Measurements from ENCODE around the gene CNTN6. TPM values are rescaled to one million over a fixed set of nuclear protein-coding genes. Genes with fewer than 3 reads are reported as not detected.
"Not testable (repeated sequence)": the region's sequence is repeated elsewhere in the genome, so short reads cannot be mapped to it uniquely, and the experiment has no call there.

CNTN6 gene
- polyA plus RNA-seq, 4 donors, result 1.8 to 2.9 (median 2.8) TPM

DNA sequence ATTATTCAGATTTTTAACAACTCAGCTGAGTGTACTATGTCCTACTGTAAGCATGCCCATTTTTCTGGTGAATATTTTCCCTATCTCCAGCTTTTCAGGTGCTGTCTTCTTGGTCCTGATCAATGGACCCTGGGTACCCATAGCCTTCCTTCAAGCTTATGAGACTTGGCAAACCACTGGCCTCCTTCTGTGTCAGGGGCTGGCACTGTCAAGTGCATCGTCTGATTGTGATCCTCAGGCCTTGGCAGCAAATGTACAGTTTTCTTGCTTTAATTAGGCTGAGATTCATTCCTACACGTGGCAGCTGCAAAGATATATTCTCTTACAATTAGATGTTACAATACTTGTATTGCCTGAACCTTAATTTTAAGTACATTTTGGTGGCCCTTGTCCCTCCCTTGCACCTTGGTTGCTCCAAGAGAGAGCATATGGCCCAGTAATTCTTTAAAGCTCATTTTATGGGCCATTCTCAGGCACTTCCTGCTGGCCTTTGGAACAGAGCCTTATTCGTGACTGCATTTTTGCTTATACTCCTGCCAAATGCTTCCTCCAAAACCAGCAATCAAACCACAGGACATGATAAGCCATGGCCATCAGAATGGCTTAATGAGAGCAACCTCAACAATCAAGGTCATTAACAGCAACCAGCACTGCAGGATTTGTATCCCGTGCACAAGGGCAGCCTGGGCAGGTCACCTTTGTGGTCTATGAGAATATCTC is 179.9 kb downstream of the CNTN6 start:
- no peak for DNase-seq (ENCODE audit: low read depth in 4 of 4, low spot score in 2 of 4)

DNA sequence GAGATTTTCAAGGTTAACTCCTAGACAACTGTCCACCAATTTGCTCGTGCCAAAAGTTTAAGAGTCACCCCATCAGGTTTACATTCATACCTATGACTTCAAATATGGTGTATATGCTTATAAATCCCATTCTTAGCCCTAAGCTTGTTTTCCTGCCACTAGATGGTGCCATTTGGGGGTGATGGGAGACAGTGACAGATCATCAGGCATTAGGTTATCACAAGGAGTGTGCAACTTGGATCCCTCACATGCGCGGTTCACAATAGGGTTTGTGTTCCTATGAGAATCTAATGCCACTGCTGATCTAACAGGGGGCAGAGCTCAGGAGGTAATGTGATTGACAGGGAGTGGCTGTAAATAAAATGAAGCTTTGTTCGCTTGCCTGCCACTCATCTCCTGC is 182.7 kb downstream of the CNTN6 start:
- no peak for DNase-seq (ENCODE audit: low read depth in 4 of 4, low spot score in 2 of 4)

DNA sequence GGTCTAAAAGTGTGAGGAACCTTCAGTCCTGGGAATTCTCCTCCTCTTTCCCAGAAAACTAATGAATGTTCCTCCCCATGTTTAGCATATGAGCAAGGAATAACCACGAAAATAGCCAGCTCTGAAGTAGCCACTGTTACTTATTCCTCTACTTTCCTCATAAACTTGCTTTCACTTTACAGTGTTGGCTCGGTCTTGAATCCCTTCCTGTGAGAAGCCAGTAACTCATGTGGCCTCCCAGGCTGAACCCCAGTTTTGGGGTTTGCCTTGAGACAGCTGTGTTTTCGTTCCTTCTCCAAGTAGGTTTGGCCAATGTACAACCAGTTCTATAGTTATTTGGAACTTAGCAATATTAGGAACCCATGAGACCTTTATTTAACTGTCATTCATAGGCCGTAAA is 195.0 kb downstream of the CNTN6 start:
- DNase-seq (ENCODE audit: low read depth in 4 of 4, low spot score in 2 of 4), result no peak

DNA sequence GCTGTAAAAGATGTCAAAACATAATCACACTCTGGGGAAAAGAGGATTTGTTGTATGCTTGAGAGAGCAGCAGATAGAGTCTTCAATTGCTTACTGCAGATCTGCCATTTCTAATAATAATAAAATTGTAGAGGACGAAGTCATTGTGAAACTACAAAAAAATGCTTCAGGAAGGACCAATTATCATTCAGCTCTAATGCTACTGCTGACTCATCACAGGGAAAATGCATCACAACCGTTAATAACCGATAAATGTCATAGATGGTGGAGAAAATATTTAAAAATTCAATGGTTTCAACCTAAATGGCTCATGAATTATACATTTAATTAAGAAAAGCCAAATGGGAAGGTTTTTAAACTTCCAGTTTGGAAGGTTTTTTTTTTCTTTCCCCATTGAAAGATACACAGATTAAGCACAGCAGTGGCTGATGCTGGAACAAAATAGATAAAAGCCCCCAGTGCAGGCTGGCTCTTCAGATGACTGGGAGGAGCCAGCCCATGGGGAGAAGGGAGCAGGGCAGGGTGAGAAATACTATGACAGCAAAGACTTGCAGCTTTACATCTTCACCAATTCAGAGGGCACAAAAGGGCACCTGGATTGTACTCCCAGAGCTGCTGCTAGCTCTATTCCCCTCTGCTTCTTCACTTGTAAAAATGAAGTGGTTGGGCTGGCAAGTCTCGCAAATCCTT is 196.1 kb downstream of the CNTN6 start:
- DNase-seq (ENCODE audit: low read depth in 4 of 4, low spot score in 2 of 4), result no peak

DNA sequence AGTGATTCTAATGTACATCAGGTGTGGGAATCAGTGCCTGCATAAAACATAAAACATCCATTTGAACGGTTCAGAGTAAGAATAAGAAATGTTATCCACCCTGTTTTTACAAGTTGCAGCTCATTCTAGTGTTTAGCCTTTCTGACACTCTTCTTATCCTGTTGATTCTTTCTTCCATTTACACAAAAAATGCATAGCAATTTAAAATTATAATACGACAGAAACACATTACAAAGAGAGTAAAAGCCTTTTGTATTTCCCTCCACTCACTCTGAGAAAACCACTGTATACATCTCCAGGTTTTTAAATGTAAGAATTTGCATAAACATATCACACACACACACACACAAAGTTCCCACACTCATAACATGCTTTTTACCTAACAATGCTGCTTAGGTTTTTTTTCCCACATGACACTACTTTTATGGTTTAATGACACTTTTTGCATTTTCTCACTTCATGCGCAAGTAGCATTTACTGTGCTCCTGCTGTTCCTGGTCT is 199.8 kb downstream of the CNTN6 start:
- DNase-seq (ENCODE audit: low read depth in 4 of 4, low spot score in 2 of 4), result no peak

DNA sequence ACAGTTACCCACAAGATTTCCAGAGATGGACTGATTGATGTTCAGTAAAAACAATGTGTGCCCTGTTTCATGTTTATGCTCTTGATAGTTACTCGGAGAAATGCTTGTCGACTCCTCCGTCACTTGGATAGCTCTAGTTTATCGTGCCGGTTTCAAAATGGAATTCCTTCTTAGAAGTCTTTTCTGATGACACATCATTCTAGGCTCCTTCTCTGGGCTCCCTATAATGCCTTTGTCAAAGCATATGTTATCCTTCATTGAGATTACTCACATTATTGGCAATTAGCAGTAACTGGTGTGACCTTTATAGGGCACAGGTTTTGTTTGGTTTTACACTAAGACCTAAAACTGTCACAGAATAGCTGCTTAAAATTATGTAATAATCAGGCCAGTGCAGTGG is 201.8 kb downstream of the CNTN6 start:
- DNase-seq (ENCODE audit: low read depth in 4 of 4, low spot score in 2 of 4), result no peak

DNA sequence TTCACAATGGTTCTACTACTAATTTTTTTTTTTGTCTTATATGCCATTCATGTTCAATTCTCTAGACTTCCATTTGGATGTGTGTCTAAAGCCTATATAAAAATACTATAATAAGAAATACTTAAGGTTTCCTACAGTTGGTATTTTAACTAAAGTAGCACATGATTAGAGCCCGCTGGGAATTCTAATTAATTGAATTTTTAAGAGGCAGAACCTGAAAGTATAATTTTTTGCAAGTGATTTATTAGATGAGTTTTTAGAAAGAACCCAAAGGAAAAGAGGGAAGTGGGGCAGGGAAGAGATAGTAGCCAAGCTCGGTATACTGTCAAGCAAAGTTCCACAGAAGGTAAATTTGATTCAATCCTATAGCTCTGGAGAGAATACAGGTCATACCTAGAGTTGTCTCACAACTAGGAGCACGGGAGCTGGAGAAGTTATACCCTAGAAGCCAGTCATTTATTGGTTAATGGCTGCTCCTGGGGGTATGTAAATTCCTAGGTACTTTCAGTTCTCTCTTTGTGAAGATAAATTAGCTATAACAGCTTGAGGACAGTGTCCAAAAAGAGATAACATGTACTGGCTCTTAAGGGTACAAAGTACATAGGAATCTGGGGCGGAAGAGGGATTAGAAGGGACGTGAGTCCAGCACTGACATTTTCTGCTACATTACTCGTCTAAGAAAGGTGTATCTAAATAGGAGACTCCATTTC is 225.6 kb downstream of the CNTN6 start:
- DNase-seq (ENCODE audit: low read depth in 4 of 4, low spot score in 2 of 4), result no peak

DNA sequence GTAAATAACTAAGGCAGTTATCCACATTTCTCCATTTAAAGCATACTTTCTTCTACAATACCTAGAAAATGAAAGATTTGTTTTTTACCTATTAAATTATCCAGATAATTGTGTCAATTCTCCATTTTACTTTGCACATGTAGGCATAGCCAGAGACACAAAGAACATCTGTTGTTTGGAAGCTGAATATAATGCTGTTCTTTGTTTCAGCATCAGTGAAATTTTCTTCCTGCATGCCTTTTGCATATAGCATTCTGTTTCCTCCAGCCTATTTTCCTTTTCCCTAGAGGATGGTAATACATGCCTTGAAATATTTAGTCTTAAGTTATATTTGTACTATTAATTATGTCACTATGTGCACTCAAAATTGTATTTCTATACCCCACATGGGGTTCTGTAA is 233.7 kb downstream of the CNTN6 start:
- no peak for DNase-seq (ENCODE audit: low read depth in 4 of 4, low spot score in 2 of 4)

DNA sequence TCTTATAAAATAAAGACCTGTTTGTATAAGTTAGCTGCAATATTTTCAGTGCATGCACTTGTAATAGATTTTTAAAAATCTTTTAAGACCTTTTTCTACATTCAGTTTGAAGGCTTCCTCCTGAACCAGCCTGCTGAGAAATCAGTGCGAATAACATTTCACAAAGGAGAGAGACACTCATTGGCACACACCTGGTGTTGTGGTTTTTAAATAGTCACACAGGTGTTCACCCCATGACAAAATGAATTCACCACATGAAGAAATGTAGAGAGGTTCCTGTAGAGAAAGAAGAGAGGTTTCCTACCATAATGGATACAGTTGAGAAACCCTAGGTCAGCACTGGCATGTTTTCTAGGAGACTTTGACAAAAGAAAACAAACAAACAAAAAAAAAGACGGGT is 237.3 kb downstream of the CNTN6 start:
- no peak for DNase-seq (ENCODE audit: low read depth in 4 of 4, low spot score in 2 of 4)

DNA sequence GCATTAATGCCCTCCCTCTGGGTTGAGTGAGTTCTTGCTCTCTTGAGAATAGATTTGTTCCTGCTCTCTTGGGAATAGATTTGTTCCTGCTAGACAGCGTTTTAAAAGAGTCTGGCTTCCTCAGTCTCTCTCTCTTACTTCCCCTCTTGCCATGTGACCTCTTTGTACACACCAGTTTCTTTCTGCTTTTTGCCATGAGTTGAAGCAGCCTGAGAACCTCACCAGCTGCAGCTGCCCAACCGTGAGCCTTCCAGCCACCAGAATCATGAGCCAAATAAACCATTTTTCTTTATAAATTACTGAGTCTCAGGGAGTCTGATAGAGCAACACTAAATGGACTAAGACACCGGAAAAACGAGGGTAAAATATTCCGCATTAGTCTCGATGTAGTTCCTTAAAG is 253.6 kb downstream of the CNTN6 start:
- DNase-seq (ENCODE audit: low read depth in 4 of 4, low spot score in 2 of 4), result no peak

DNA sequence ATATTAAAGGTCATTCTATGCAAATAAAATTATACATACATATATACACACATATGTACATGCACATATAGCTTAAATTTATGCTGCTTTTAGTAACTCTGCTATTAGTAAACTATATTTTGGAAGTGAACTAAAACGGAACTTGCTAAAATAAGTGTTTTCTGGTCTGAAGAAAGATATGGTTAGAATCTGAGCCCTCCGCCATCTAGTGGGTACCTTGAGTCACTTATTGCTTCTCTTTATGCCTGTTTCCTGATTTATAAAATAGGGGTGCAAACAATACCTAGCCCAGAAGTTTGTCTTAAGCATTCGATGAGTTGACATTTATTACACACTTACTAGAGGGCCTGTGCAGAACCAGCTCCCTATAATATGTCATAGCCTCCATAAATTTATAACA is 255.7 kb downstream of the CNTN6 start:
- no peak for DNase-seq (ENCODE audit: low read depth in 4 of 4, low spot score in 2 of 4)

DNA sequence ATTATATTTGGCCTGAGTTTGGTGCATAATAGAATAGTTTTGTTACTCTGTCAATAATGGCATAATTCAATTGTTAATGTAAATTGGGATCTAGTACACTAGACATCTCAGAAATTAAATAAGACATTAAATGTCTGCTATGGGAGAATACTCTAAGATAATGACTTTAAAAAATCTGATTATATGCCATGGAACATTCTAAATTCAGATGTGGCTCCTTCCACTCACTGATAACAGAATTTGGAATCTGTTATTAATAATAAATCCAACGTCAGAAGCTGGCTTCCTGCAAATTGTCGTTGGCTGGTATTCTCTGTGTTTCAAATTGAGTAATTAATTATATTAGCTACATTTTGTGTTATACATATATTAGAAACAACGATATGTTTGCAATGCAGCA is 258.1 kb downstream of the CNTN6 start:
- DNase-seq (ENCODE audit: low read depth in 4 of 4, low spot score in 2 of 4), result no peak

DNA sequence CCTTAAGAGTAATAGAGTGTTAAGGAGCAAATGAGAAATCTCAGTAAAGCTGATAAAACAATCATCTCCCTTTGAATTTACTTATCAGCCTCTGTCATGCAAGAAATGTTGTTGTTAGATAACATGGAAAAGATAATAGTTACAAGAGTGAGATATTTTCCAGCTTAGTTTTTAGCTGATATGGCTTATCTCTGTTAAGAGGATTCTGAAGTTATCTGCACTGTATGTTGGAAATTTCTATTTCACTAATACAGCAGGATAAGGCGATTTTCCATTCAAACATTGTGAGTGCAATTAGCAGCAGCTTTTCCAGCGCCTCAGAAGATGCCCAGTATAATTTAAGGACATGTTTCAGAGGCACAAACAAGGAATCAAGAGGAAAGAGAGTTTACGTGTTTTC is 262.9 kb downstream of the CNTN6 start:
- DNase-seq (ENCODE audit: low read depth in 4 of 4, low spot score in 2 of 4), result no peak

DNA sequence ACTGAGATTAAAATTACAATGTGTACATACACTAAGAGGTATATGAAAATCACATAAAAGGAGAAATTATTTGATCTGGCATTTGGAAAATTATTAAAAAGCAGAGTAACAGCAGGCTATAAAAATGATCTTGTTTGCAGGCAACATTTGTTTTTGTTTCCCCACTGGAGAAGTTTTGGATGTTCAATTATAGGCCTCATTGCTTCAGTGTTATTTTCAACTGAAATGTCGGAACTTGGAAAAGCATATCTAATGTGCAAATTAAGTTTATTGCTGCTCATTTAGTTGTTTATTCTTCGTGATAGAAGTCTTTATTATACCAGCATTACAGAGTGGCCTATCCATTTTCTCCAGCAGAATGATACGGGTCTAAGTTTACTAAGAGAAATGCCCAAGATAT is 263.3 kb downstream of the CNTN6 start:
- DNase-seq (ENCODE audit: low read depth in 4 of 4, low spot score in 2 of 4), result no peak

DNA sequence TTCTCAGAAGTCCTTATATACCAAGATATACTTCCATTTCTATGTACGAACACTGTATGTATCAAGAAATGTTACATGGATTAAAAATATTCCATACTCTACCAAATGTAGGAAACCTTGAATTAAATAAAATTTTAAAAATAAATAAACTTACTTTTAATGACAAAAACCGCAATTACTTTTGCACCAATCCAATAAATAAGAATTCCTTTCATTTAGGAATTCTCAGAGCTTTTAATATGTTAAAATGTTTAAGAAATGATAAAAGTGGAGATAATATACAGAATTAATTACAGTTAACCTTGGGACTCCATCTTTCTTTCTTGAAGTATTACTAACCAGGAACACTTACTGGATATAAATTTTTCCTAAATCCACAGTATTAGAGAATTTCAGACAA is 272.7 kb downstream of the CNTN6 start:
- no peak for DNase-seq (ENCODE audit: low read depth in 4 of 4, low spot score in 2 of 4)

DNA sequence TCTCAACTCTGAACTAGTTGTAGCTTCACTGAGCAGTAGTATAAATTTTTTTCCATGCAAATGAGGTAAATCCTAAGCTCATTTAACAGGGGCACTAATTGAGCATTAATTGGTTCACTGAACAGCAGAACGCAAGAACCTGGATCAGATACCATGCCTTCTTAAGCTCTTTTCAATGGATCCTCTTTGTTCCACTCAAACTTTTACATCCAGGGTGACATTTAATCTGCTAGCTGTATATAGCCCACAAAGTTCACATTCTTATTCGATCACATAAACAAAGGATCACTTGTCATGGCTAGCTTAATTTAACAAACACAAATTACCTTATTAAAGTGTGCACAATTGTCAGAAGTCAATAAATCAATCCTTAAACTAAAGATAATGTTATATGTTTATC is 281.6 kb downstream of the CNTN6 start:
- no peak for DNase-seq (ENCODE audit: low read depth in 4 of 4, low spot score in 2 of 4)

DNA sequence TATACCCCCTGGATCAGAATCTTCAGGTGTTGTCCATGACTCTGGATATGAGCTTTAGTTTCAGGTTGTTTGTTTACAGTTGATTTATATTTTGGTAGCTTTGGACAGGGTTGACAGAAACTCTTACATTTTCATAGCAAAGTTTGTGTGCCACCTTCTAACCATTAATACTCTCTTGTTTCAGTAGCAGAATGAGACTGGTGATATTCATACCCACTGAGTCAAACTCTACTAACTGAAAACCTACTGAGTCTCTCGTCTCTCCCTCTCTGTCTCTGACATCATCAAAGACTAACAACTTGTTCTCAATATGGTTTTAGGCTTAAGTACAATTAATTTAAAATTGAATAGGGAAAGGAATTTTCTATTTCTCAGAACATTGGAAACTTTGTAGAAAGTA is 282.3 kb downstream of the CNTN6 start:
- no peak for DNase-seq (ENCODE audit: low read depth in 4 of 4, low spot score in 2 of 4)

DNA sequence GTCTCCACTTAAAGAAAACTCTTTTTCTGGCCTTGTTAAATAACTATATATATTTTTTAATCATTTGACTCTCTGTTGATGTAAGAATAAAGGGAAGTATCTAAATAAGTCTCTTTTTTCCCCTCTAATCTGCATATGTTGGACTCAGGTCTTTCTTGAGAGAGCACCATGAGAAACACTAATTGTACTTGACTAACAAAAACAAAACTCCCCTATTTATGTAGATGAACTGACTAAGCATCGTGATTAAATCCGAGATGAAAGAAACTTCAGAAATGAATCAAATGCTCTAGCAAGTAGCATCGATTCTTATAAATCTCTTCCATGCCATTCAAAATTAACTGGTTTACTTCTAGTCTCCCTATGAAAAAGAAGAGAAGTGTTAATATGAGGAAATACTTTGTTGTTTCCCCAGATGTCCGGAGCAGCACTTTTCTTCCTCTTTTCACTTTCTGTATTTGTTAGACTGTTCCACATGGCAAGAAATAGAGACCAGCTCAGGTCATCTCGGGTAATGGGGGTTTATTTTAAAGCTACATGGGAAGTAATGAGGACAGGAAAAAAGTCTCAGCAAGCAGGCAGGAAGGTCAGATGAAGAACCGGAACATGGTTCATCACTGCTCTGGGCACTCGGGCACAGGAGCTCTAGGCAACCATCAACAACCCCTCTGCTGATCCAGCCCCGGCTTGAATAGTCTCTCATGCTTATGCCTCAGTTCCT is 288.3 kb downstream of the CNTN6 start:
- DNase-seq (ENCODE audit: low read depth in 4 of 4, low spot score in 2 of 4), result no peak

DNA sequence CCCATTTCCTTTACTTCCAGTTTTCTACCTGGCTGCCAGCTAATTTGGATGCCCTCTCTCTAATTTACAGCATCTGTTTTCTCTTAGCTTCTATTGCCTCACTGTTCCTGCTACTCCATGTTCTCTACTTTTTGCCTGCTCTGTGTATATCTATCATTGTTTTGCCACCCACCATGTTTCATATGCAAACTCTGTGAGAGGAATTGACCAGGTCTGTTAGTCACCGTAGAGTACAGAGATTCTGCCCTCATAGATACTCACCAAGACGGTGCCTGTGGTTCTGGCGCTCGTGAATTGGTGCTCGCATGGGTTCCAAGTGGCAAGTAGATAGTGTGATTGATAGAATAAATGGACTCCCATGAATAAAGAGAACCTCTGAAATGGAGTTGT is 288.8 kb downstream of the CNTN6 start:
- DNase-seq (ENCODE audit: low read depth in 4 of 4, low spot score in 2 of 4), result no peak

DNA sequence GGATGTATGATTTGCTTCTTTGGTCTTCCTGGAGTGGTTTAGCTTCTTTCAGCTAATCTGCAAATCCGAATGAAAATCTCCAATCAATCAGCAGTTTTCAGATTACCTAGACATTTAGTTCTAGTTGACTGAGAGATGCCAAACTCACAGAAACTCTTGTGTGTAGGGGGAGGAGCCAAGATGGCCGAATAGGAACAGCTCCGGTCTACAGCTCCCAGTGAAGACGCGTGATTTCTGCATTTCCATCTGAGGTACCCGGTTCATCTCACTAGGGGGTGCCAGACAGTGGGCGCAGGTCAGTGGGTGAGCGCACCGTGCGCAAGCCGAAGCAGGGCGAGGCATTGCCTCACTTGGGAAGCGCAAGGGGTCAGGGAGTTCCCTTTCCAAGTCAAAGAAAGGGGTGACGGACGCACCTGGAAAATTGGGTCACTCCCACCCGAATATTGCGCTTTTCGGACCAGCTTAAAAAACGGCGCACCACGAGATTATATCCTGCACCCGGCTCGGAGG is 294.6 kb downstream of the CNTN6 start:
- DNase-seq (ENCODE audit: low read depth in 4 of 4, low spot score in 2 of 4), result not testable (repeated sequence)

DNA sequence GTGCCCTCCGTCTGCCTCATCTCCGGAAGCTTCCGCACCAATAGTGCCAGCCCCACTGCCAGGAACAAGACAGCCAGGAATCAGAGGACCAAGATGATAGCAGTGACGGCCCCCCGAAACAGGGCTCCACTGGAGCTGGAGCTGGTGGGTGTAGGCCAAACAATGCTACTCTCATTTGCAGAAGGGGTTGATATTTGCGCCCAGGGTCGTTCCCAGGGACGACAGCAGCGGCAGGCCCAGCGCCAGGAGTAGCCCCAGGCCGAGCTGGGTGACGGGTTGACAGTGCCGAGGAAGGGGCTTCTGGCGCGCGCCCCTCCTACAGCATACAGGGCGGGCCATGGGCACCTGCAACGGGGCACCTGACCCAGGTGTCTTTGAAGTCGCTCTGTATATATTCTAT is 301.4 kb downstream of the CNTN6 start:
- DNase-seq (ENCODE audit: low read depth in 4 of 4, low spot score in 2 of 4), result no peak

Data from left renal cortex interstitium (tissue), 4 donors.